ENCODE data around the gene ZNF407. TPM values are rescaled to one million over a fixed set of nuclear protein-coding genes. Genes with fewer than 3 reads are reported as not detected.

The ZNF407 gene
- total RNA-seq, 1 experiment from 2014 or later, result 7.6 TPM

- Histone ChIP-seq H3K4me3 (replicated peaks in 1 of 2; ENCODE audit: low read depth in 1 of 2, low read length in 2 of 2) (0 out of 4 replicates have a peak overlapping the region, but pooled peaks of 1 of the 2 experiments have one; percentile 9), H3K79me2 (ENCODE audit: insufficient read depth, low read length) (no peaks in the 10 kb centered on the region), H2AFZ (ENCODE audit: low read depth, low read length, poor library complexity, severe bottlenecking) (no peak overlapping the region), H3K27ac (ENCODE audit: low read depth, low read length) (no peak overlapping the region), H3K36me3 (ENCODE audit: control insufficient read depth in 1 of 2, insufficient read depth in 2 of 2, low read length in 2 of 2) (no peaks in the 10 kb centered on the region), H4K20me1 (ENCODE audit: insufficient read depth) (no peaks in the 10 kb centered on the region), H3K4me2 (ENCODE audit: low read length) (peak overlapping the region; percentile 69), H3K4me1 (ENCODE audit: control insufficient read depth in 1 of 2, insufficient read depth in 2 of 2, low read length in 2 of 2) (peaks cover 3 to 16% of the 10 kb centered on the region in 2 experiments; a peak in 3 of 4 replicates), H3K9ac (ENCODE audit: low read length) (peak overlapping the region; percentile 21; the same call in 1 of the 2 replicates), H3K27me3 (ENCODE audit: insufficient read depth, low read length) (no peaks in the 10 kb centered on the region), H3K9me2 (ENCODE audit: insufficient read depth) (no peaks in the 10 kb centered on the region), H3K9me3 (ENCODE audit: control insufficient read depth in 1 of 2, insufficient read depth in 1 of 2, low read depth in 1 of 2, low read length in 2 of 2) (no peaks in the 10 kb centered on the region)
- ChIA-PET POLR2A (no interaction called here), CTCF (no interaction called here), RAD21 (ENCODE audit: low non-redundant PET in 1 of 2, low total read pairs in 2 of 2, uncharacterized antibody in 2 of 2, unreplicated experiment in 2 of 2) (no interaction called here)
- intact Hi-C loops (cut with micrococcal nuclease), result no loop called here
- DNase-seq (ENCODE audit: low read depth, low spot score), result peak; percentile 40
- BruUV-seq (replicated peaks), result no TSS peak
- TF ChIP-seq FOSL1 (IDR thresholded peaks at IDR 0.05; ENCODE audit: low read depth) (peak; percentile 78), CBX3 (IDR thresholded peaks at IDR 0.05; ENCODE audit: low read depth) (0 out of 2 replicates have a peak, but pooled peaks have one; percentile 28), JUND (IDR thresholded peaks at IDR 0.05) (peak; percentile 55), SRF (IDR thresholded peaks at IDR 0.05; ENCODE audit: low read depth) (no peak), ZNF274 (IDR thresholded peaks at IDR 0.05; ENCODE audit: low read depth, low read length) (no peak)
- peak; percentile 99 for ATAC-seq
Measured at GRCh38 chr18:74745633-74746403, 148.1 kb downstream of the ZNF407 start.

DNA sequence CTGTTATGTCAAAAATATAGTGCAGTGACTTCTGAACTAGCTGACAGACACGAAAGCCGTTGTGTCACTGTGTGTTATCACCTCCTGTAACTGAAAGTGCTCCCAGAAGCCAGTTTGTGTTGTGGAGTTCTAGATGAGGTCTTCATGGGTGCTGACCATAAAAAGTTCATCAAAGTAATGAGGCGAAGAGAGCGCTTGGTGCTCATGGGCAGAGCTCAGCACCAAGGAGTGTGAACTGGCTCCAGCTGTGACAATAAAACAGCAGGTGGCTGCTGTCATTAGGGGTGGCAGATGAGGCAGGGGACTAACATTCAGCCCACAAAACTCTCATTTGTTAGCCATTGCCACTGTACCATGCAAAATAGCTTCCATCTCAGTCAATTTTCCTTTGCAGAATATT is 151.1 kb downstream of the ZNF407 start:
- Histone ChIP-seq H3K9me2 (ENCODE audit: insufficient read depth) (no peaks in the 10 kb centered on the region), H3K79me2 (ENCODE audit: insufficient read depth, low read length) (no peaks in the 10 kb centered on the region), H3K27me3 (ENCODE audit: insufficient read depth, low read length) (no peaks in the 10 kb centered on the region), H3K36me3 (ENCODE audit: control insufficient read depth in 1 of 2, insufficient read depth in 2 of 2, low read length in 2 of 2) (no peaks in the 10 kb centered on the region), H3K4me2 (ENCODE audit: low read length) (no peak overlapping the region), H4K20me1 (ENCODE audit: insufficient read depth) (no peaks in the 10 kb centered on the region), H3K27ac (ENCODE audit: low read depth, low read length) (no peak overlapping the region), H3K9me3 (ENCODE audit: control insufficient read depth in 1 of 2, insufficient read depth in 1 of 2, low read depth in 1 of 2, low read length in 2 of 2) (no peaks in the 10 kb centered on the region), H2AFZ (ENCODE audit: low read depth, low read length, poor library complexity, severe bottlenecking) (no peak overlapping the region), H3K4me3 (replicated peaks in 1 of 2; ENCODE audit: low read depth in 1 of 2, low read length in 2 of 2) (no peak overlapping the region), H3K9ac (ENCODE audit: low read length) (no peak overlapping the region), H3K4me1 (ENCODE audit: control insufficient read depth in 1 of 2, insufficient read depth in 2 of 2, low read length in 2 of 2) (peaks cover 3 to 16% of the 10 kb centered on the region in 2 experiments; a peak in 3 of 4 replicates)
- ATAC-seq (no peak), DNase-seq (ENCODE audit: low read depth, low spot score) (no peak)
- ChIA-PET RAD21 (ENCODE audit: low non-redundant PET in 1 of 2, low total read pairs in 2 of 2, uncharacterized antibody in 2 of 2, unreplicated experiment in 2 of 2) (no interaction called here), POLR2A (no interaction called here), CTCF (no interaction called here)
- no TSS peak for BruUV-seq (replicated peaks)
- TF ChIP-seq CBX3 (IDR thresholded peaks at IDR 0.05; ENCODE audit: low read depth) (no peak), SIN3A (IDR thresholded peaks at IDR 0.05; ENCODE audit: low read depth) (no peak), EZH2 (IDR thresholded peaks at IDR 0.05) (no peak), SP1 (IDR thresholded peaks at IDR 0.05; ENCODE audit: low read depth) (no peak), FOSL1 (IDR thresholded peaks at IDR 0.05; ENCODE audit: low read depth) (no peak), CEBPB (IDR thresholded peaks at IDR 0.05; ENCODE audit: low read depth) (no peak), YY1 (IDR thresholded peaks at IDR 0.05; ENCODE audit: extremely low read depth, insufficient replicate concordance, low read depth, low read length) (no peak)
- TF ChIP-seq, protein P1, sequence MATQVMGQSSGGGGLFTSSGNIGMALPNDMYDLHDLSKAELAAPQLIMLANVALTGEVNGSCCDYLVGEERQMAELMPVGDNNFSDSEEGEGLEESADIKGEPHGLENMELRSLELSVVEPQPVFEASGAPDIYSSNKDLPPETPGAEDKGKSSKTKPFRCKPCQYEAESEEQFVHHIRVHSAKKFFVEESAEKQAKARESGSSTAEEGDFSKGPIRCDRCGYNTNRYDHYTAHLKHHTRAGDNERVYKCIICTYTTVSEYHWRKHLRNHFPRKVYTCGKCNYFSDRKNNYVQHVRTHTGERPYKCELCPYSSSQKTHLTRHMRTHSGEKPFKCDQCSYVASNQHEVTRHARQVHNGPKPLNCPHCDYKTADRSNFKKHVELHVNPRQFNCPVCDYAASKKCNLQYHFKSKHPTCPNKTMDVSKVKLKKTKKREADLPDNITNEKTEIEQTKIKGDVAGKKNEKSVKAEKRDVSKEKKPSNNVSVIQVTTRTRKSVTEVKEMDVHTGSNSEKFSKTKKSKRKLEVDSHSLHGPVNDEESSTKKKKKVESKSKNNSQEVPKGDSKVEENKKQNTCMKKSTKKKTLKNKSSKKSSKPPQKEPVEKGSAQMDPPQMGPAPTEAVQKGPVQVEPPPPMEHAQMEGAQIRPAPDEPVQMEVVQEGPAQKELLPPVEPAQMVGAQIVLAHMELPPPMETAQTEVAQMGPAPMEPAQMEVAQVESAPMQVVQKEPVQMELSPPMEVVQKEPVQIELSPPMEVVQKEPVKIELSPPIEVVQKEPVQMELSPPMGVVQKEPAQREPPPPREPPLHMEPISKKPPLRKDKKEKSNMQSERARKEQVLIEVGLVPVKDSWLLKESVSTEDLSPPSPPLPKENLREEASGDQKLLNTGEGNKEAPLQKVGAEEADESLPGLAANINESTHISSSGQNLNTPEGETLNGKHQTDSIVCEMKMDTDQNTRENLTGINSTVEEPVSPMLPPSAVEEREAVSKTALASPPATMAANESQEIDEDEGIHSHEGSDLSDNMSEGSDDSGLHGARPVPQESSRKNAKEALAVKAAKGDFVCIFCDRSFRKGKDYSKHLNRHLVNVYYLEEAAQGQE (IDR thresholded peaks at IDR 0.05; ENCODE audit: low read depth), result no peak
- intact Hi-C loops (cut with micrococcal nuclease), result no loop called here
